Osteocyte (in vitro differentiated cells): ENCODE results near the gene SKAP1. TPM values are rescaled to one million over a fixed set of nuclear protein-coding genes. Genes with fewer than 3 reads are reported as not detected.
"Not testable (repeated sequence)": the region's sequence is repeated elsewhere in the genome, so short reads cannot be mapped to it uniquely, and the experiment has no call there.

Source experiments
- DNase-seq: peaks from one replicate; pipeline ENCODE4 v3.0.0; 2021; ENCODE audit warnings: mixed read lengths; ENCODE audit not compliant: unreplicated experiment; ENCODE audit errors: extremely low spot score
- H3K27ac Mint-ChIP-seq: one replicate; pipeline ENCODE4 v1.8.0; 2021; ENCODE audit warnings: mild to moderate bottlenecking, mixed read lengths; ENCODE audit not compliant: unreplicated experiment
- H3K27me3 Mint-ChIP-seq: one replicate; pipeline ENCODE4 v1.8.0; 2021; ENCODE audit warnings: mixed read lengths; ENCODE audit not compliant: unreplicated experiment
- H3K36me3 Mint-ChIP-seq: one replicate; pipeline ENCODE4 v1.8.0; 2021; ENCODE audit warnings: mixed read lengths; ENCODE audit not compliant: unreplicated experiment
- H3K4me1 Mint-ChIP-seq: one replicate; pipeline ENCODE4 v1.8.0; 2021; ENCODE audit warnings: mixed read lengths; ENCODE audit not compliant: unreplicated experiment
- H3K4me3 Mint-ChIP-seq: one replicate; pipeline ENCODE4 v1.8.0; 2021; ENCODE audit warnings: mild to moderate bottlenecking, moderate library complexity, mixed read lengths; ENCODE audit not compliant: unreplicated experiment
- H3K9me3 Mint-ChIP-seq: one replicate; pipeline ENCODE4 v1.8.0; 2021; ENCODE audit warnings: mixed read lengths; ENCODE audit not compliant: unreplicated experiment
- total RNA-seq: library from RNA; stranded (reverse); gene quantifications from 2 replicates; pipeline ENCODE4 v1.2.1, GENCODE V29; 2021
- TF ChIP-seq, protein P1 (sequence below): fragments of 200-600 bp; sonication (generic); IDR thresholded peaks from 2 replicates; pipeline ENCODE4 v1.5.0; 2021; ENCODE audit warnings: antibody characterized with exemption, mild to moderate bottlenecking, moderate library complexity

SKAP1 gene
- total RNA-seq, 1 donor from 2014 or later: not detected

DNA sequence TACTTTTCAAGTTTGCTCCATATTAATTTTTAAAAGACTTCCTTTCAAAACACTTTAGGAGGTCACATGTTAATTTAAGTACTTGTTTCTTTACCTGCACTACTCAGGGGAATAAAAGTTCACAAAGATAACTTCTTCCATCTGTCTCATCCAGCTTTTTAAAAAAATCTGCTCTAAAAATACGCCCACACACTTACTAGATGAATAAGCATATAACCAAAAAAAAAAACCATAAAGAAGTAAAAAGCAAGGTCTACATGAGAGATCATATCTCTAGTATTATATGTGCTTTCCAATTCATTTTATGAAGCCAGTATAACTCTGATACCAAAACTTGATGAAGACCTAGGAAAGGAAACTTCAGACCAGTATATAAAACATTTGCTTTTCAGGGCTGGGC, 17.2 kb downstream of the SKAP1 start:
- no peak for DNase-seq
- no peak overlapping the region for H3K4me3 Mint-ChIP-seq
- H3K27ac Mint-ChIP-seq: no peak overlapping the region
- H3K27me3 Mint-ChIP-seq: peaks cover 52% of the 10 kb centered on the region
- H3K36me3 Mint-ChIP-seq: no peaks in the 10 kb centered on the region
- no peaks in the 10 kb centered on the region for H3K4me1 Mint-ChIP-seq
- no peaks in the 10 kb centered on the region for H3K9me3 Mint-ChIP-seq
- TF ChIP-seq, protein P1, sequence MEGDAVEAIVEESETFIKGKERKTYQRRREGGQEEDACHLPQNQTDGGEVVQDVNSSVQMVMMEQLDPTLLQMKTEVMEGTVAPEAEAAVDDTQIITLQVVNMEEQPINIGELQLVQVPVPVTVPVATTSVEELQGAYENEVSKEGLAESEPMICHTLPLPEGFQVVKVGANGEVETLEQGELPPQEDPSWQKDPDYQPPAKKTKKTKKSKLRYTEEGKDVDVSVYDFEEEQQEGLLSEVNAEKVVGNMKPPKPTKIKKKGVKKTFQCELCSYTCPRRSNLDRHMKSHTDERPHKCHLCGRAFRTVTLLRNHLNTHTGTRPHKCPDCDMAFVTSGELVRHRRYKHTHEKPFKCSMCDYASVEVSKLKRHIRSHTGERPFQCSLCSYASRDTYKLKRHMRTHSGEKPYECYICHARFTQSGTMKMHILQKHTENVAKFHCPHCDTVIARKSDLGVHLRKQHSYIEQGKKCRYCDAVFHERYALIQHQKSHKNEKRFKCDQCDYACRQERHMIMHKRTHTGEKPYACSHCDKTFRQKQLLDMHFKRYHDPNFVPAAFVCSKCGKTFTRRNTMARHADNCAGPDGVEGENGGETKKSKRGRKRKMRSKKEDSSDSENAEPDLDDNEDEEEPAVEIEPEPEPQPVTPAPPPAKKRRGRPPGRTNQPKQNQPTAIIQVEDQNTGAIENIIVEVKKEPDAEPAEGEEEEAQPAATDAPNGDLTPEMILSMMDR: no peak

GRCh38 chr17:48410821-48411220, 19.2 kb downstream of the SKAP1 start:
- H3K9me3 Mint-ChIP-seq, H3K4me3 Mint-ChIP-seq, H3K4me1 Mint-ChIP-seq, H3K36me3 Mint-ChIP-seq, DNase-seq, H3K27ac Mint-ChIP-seq: not testable (repeated sequence)
- H3K27me3 Mint-ChIP-seq: peaks cover 52% of the 10 kb centered on the region

DNA sequence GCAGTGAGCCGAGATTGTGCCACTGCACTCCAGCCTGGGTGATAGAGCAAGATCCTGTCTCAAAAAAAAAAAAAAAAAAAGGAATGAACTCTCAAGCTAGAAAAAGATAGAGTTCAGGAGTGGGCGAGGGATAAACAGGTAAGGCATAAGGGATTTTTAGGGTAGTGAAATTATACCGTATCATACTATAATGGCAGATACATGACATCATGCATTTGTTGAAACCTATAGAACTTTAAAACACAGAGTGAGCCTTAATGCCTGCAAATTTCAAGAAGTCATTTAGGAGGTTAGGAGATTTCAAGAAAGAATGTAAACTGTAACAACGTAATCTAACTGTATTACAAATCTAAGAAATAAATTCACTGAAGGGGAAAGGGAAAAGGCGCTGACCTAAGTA, 20.4 kb downstream of the SKAP1 start:
- H3K4me1 Mint-ChIP-seq: no peaks in the 10 kb centered on the region
- H3K4me3 Mint-ChIP-seq: no peak overlapping the region
- peaks cover 45% of the 10 kb centered on the region for H3K27me3 Mint-ChIP-seq
- no peak overlapping the region for H3K27ac Mint-ChIP-seq
- TF ChIP-seq, protein P1: no peak
- H3K36me3 Mint-ChIP-seq: no peaks in the 10 kb centered on the region
- H3K9me3 Mint-ChIP-seq: no peaks in the 10 kb centered on the region
- DNase-seq: no peak

GRCh38 chr17:48406936-48407567, 23.0 kb downstream of the SKAP1 start:
- no peaks in the 10 kb centered on the region for H3K4me1 Mint-ChIP-seq
- H3K9me3 Mint-ChIP-seq: no peaks in the 10 kb centered on the region
- no peaks in the 10 kb centered on the region for H3K36me3 Mint-ChIP-seq
- H3K4me3 Mint-ChIP-seq: no peak overlapping the region
- H3K27ac Mint-ChIP-seq: no peak overlapping the region
- DNase-seq: no peak
- TF ChIP-seq, protein P1: no peak
- peaks cover 33% of the 10 kb centered on the region for H3K27me3 Mint-ChIP-seq

DNA sequence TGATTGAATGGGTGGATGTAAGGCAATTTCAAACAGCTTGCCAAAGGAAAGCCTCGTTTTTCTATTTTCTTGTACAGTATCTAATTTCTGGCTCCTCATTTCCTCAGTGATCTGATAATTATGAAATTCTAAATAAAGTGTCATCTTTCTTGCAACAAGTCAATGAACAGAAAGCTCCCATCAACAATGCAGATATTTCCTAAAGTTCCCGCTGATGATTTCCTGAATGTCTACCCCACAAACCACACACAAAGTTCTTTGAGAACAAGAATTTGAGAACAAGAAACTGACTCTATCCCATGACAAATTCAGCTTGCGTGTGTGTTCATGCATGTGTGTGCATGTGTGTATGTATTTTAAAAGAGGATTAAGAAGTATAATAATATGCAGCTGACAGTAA, 35.2 kb downstream of the SKAP1 start:
- Mint-ChIP-seq H3K36me3 (no peaks in the 10 kb centered on the region), H3K27me3 (peaks cover 48% of the 10 kb centered on the region), H3K4me3 (no peak overlapping the region), H3K27ac (no peak overlapping the region), H3K9me3 (no peaks in the 10 kb centered on the region), H3K4me1 (no peaks in the 10 kb centered on the region)
- TF ChIP-seq, protein P1: no peak
- DNase-seq: no peak

GRCh38 chr17:48393283-48393682, 36.7 kb downstream of the SKAP1 start:
- Mint-ChIP-seq H3K27me3 (peaks cover 57% of the 10 kb centered on the region), H3K4me3 (no peak overlapping the region), H3K36me3 (no peaks in the 10 kb centered on the region), H3K9me3 (no peaks in the 10 kb centered on the region), H3K27ac (no peak overlapping the region), H3K4me1 (no peaks in the 10 kb centered on the region)
- TF ChIP-seq, protein P1: no peak
- DNase-seq: no peak
